AG04450 (cell line): ENCODE measurements around the gene RNPEPL1. TPM values are rescaled to one million over a fixed set of nuclear protein-coding genes. Genes with fewer than 3 reads are reported as not detected.

Source experiments
- CTCF ChIA-PET: fragments of 300-600, 350-600 bp; formaldehyde crosslinking; extraction: SDS; loops from one replicate; lab custom pipeline; 2022; ENCODE audit warnings: antibody characterized with exemption, inconsistent platforms; lab: Charles Lee
- POLR2A ChIA-PET: fragments of 350-600 bp; formaldehyde crosslinking; extraction: SDS; loops from one replicate; lab custom pipeline; 2021; ENCODE audit warnings: antibody characterized with exemption, inconsistent platforms; lab: Yijun Ruan, JAX
- DNase-seq: peaks from one replicate; pipeline ENCODE4 v3.0.0-alpha.2; 2011; ENCODE audit warnings: low read depth, low spot score
- H3K27ac ChIP-seq: one replicate; pipeline ENCODE4 v1.5.1; 2012; ENCODE audit warnings: low read depth, low read length, control low read depth
- H3K27me3 ChIP-seq: one replicate; pipeline ENCODE4 v1.6.0; 2012; ENCODE audit warnings: low read length; ENCODE audit not compliant: control insufficient read depth, insufficient read depth
- H3K4me3 ChIP-seq: 2 replicates; pipeline ENCODE4 v1.5.1; 2011; ENCODE audit warnings: mild to moderate bottlenecking, low read depth, low read length, control low read depth
- H3K9me3 ChIP-seq: 2 replicates; pipeline ENCODE4 v1.5.1; 2012; ENCODE audit warnings: low read length; ENCODE audit not compliant: control insufficient read depth, insufficient read depth
- CTCF ChIP-seq: IDR thresholded peaks from 2 replicates; pipeline ENCODE4 v1.5.1; 2011; ENCODE audit warnings: low read depth, low read length, control low read depth, inconsistent platforms
- polyA plus RNA-seq: library from polyadenylated mRNA; depleted of rRNA; stranded (reverse); fragments of >200 nt; gene quantifications from 2 replicates; pipeline ENCODE4 v1.2.3, GENCODE V29; 2011

The RNPEPL1 gene
- polyA plus RNA-seq, 1 experiment, result 7.2 TPM

GRCh38 chr2:240626531-240627300, 58.4 kb downstream of the RNPEPL1 start:
- H3K4me3 ChIP-seq, result no peak overlapping the region
- no peak overlapping the region for H3K27ac ChIP-seq
- no peak for TF ChIP-seq CTCF
- POLR2A ChIA-PET, result interaction anchor here (0.6 kb wide), 1 partner anchor 173 kb away, joined by 7 read pairs; no protein-coding TSS in a partner anchor
- H3K27me3 ChIP-seq, result peaks cover 12% of the 10 kb centered on the region
- no peak for DNase-seq
- H3K9me3 ChIP-seq, result peaks cover 7% of the 10 kb centered on the region
- CTCF ChIA-PET, result interaction anchor here (0.7 kb wide), 1 partner anchor 30 kb away, joined by 4 read pairs; no protein-coding TSS in a partner anchor

DNA sequence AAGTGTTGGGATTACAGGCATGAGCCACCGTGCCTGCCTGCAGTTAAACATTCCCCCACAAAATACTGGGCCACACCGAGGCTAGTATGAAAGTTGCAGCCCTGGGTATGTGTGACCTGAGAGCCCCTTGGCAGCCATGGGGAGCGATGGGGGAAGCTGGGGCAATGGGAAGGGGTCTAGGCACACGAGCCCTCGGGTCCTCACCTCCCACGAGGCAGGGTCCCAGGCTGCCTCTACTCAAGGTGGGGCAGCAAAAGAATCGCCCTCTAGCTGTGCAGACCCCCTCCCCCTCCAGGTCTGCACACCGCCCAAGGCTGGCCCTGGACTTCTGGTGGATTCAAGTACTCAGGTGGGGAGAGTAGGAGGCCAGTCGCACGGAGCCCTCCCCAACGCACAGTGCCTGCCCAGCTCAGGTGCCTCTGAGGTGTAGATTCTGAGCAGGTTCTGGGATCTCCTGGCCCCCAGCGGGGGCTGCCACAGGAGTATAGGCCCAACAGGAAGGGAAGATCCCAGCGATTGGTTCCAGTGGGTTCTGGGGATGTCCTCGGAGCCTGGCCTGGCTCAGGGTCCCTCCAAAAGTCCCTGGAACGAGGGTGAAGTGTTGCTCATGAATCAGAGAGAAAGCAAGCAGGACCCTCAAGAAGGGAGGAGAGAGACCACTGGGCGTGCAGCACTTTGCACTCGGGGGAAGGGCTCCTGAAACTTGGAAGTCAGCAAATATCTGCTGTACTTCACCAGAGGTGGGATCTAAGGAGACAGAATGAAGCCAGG, 59.6 kb downstream of the RNPEPL1 start:
- no peak for DNase-seq

GRCh38 chr2:240628507-240628807, 60.2 kb downstream of the RNPEPL1 start:
- TF ChIP-seq CTCF, result no peak
- H3K4me3 ChIP-seq, result no peak overlapping the region
- POLR2A ChIA-PET, result no interaction called here
- peaks cover 14% of the 10 kb centered on the region for H3K9me3 ChIP-seq
- H3K27me3 ChIP-seq, result peaks cover 12% of the 10 kb centered on the region
- CTCF ChIA-PET, result no interaction called here
- H3K27ac ChIP-seq, result no peak overlapping the region
- no peak for DNase-seq

More for the DNA sequence above, 59.6 kb downstream of the RNPEPL1 start:
- ChIA-PET CTCF (no interaction called here), POLR2A (interaction anchor here (0.6 kb wide), 1 partner anchor 172 kb away, joined by 7 read pairs; no protein-coding TSS in a partner anchor)
- Histone ChIP-seq H3K9me3 (peaks cover 14% of the 10 kb centered on the region), H3K27ac (no peak overlapping the region), H3K27me3 (peaks cover 12% of the 10 kb centered on the region), H3K4me3 (no peak overlapping the region)
- no peak for TF ChIP-seq CTCF

GRCh38 chr2:240628808-240629618, 60.7 kb downstream of the RNPEPL1 start:
- CTCF ChIA-PET, result no interaction called here
- no peak overlapping the region for H3K27ac ChIP-seq

More at GRCh38 chr2:240628808-240629618, 60.7 kb downstream of the RNPEPL1 start:
- Histone ChIP-seq H3K4me3 (no peak overlapping the region), H3K27me3 (peaks cover 12% of the 10 kb centered on the region), H3K9me3 (peaks cover 18% of the 10 kb centered on the region)
- POLR2A ChIA-PET, result no interaction called here
- DNase-seq, result no peak
- TF ChIP-seq CTCF, result no peak
